HPDE6-E6E7 (cell line): Measurements from ENCODE around the gene TREM1.
"Not testable (repeated sequence)": the region's sequence is repeated elsewhere in the genome, so short reads cannot be mapped to it uniquely, and the experiment has no call there.

ENCODE experiments used
- DNase-seq: peaks from one replicate; pipeline ENCODE4 v3.0.0; 2011; ENCODE audit warnings: missing footprints; ENCODE audit errors: extremely low spot score

The TREM1 gene

GRCh38 chr6:41297248-41297647 is 10.8 kb upstream of the TREM1 start:
- DNase-seq: not testable (repeated sequence)

- no peak for DNase-seq
Observed at GRCh38 chr6:41294214-41294872, 7.9 kb upstream of the TREM1 start.

GRCh38 chr6:41291717-41292116 is 5.2 kb upstream of the TREM1 start:
- no peak for DNase-seq

- DNase-seq: no peak
Observed at GRCh38 chr6:41289815-41290214, 3.3 kb upstream of the TREM1 start.

GRCh38 chr6:41288754-41289129 is 2.3 kb upstream of the TREM1 start:
- DNase-seq: no peak

- no peak for DNase-seq
Observed at GRCh38 chr6:41288030-41288753, 1.7 kb upstream of the TREM1 start.

- no peak for DNase-seq
Observed at GRCh38 chr6:41284726-41285125, 1.8 kb downstream of the TREM1 start.

- DNase-seq: no peak
Observed at GRCh38 chr6:41283600-41283999, 2.9 kb downstream of the TREM1 start.

GRCh38 chr6:41280381-41281057 is 6.0 kb downstream of the TREM1 start:
- DNase-seq: no peak

- peak; percentile 42 for DNase-seq
Observed at GRCh38 chr6:41278699-41279405, 7.6 kb downstream of the TREM1 start.

- DNase-seq: no peak
Observed at GRCh38 chr6:41277605-41278004, 8.9 kb downstream of the TREM1 start.

- DNase-seq: no peak
Observed at GRCh38 chr6:41275489-41275888, 11.0 kb downstream of the TREM1 start.

GRCh38 chr6:41274256-41274655 is 12.2 kb downstream of the TREM1 start:
- DNase-seq: no peak

- no peak for DNase-seq
Observed at GRCh38 chr6:41273714-41274113, 12.8 kb downstream of the TREM1 start.

GRCh38 chr6:41272591-41273240 is 13.8 kb downstream of the TREM1 start:
- no peak for DNase-seq

GRCh38 chr6:41271901-41272395 is 14.5 kb downstream of the TREM1 start:
- DNase-seq: no peak

- DNase-seq: no peak
Observed at GRCh38 chr6:41269716-41270115, 16.8 kb downstream of the TREM1 start.

- DNase-seq: no peak
Observed at GRCh38 chr6:41269166-41269565, 17.3 kb downstream of the TREM1 start.

- DNase-seq: no peak
Observed at GRCh38 chr6:41268478-41268877, 18.0 kb downstream of the TREM1 start.

GRCh38 chr6:41266541-41266940 is 19.9 kb downstream of the TREM1 start:
- no peak for DNase-seq

GRCh38 chr6:41263267-41263666 is 23.2 kb downstream of the TREM1 start:
- DNase-seq: no peak

- DNase-seq: no peak
Observed at GRCh38 chr6:41262401-41262800, 24.1 kb downstream of the TREM1 start.
